CD14-positive monocyte (primary cell): ENCODE measurements around the gene MEI1. TPM values are rescaled to one million over a fixed set of nuclear protein-coding genes. Genes with fewer than 3 reads are reported as not detected.

ENCODE experiments used
- DNase-seq, 3 donors: peaks; one replicate each; pipeline ENCODE4 v3.0.0-alpha.2; 2011 to 2022
- H2AFZ ChIP-seq: 2 replicates; pipeline ENCODE4 v1.6.0; 2012; ENCODE audit warnings: mild to moderate bottlenecking, low read depth, low read length, inconsistent platforms; ENCODE audit not compliant: insufficient read depth, poor library complexity, severe bottlenecking
- H3K27ac ChIP-seq, 2 donors: 1 replicate in 1 of 2; 2 replicates in 1 of 2; pipeline ENCODE4 v1.5.1; 2012 to 2013; ENCODE audit warnings: low read length in 2 of 2, control low read depth in 1 of 2, inconsistent platforms in 1 of 2, low read depth in 1 of 2, mild to moderate bottlenecking in 1 of 2
- H3K27me3 ChIP-seq, 2 donors: one replicate each; pipeline versions ENCODE4 v1.6.0 to v1.6.1; 2011 to 2013; ENCODE audit warnings: low read length in 2 of 2; ENCODE audit not compliant: control insufficient read depth in 2 of 2, insufficient read depth in 2 of 2
- H3K36me3 ChIP-seq, 2 donors: replicated peaks in 1 of 2; 1 replicate in 1 of 2; 2 replicates in 1 of 2; pipeline versions ENCODE4 v1.5.1 to v1.6.1; 2012 to 2013; ENCODE audit warnings: low read length in 2 of 2, control low read depth in 1 of 2, inconsistent platforms in 1 of 2, mild to moderate bottlenecking in 1 of 2; ENCODE audit not compliant: insufficient read depth in 2 of 2, control insufficient read depth in 1 of 2
- H3K4me1 ChIP-seq, 2 donors: 1 replicate in 1 of 2; 2 replicates in 1 of 2; pipeline versions ENCODE4 v1.5.1 to v1.6.1; 2012 to 2013; ENCODE audit warnings: low read length in 2 of 2, control low read depth in 1 of 2, inconsistent platforms in 1 of 2, mild to moderate bottlenecking in 1 of 2, moderate library complexity in 1 of 2; ENCODE audit not compliant: insufficient read depth in 2 of 2, control insufficient read depth in 1 of 2
- H3K4me2 ChIP-seq: replicated peaks from 2 replicates; pipeline ENCODE3; 2012; ENCODE audit warnings: low read length, moderate library complexity, mild to moderate bottlenecking; ENCODE audit not compliant: poor library complexity, severe bottlenecking; ENCODE audit errors: extremely low read depth
- H3K4me3 ChIP-seq, 3 experiments: fragments of 200-600 bp in 1 of 3; sonication (generic) in 1 of 3; replicated peaks in 1 of 3; 1 replicate in 2 of 3; 2 replicates in 1 of 3; pipeline ENCODE4 v1.5.1; 2011 to 2013; ENCODE audit warnings: low read length in 3 of 3, mild to moderate bottlenecking in 3 of 3, control low read depth in 2 of 3, low read depth in 2 of 3, inconsistent platforms in 1 of 3, moderate library complexity in 1 of 3
- H3K79me2 ChIP-seq: 2 replicates; pipeline ENCODE4 v1.6.0; 2012; ENCODE audit warnings: mild to moderate bottlenecking, control low read depth, inconsistent platforms, low read length, moderate library complexity; ENCODE audit not compliant: insufficient read depth
- H3K9ac ChIP-seq: 2 replicates; pipeline ENCODE4 v1.6.0; 2017; ENCODE audit warnings: low read length, mild to moderate bottlenecking; ENCODE audit not compliant: insufficient read depth, poor library complexity, severe bottlenecking
- H3K9me3 ChIP-seq, 2 donors: replicated peaks in 1 of 2; 1 replicate in 1 of 2; 2 replicates in 1 of 2; pipeline versions ENCODE4 v1.5.1 to v1.6.1; 2012 to 2013; ENCODE audit warnings: low read length in 2 of 2, control low read depth in 1 of 2; ENCODE audit not compliant: control insufficient read depth in 1 of 2, insufficient read depth in 1 of 2
- H4K20me1 ChIP-seq: 2 replicates; pipeline ENCODE4 v1.6.0; 2012; ENCODE audit warnings: mild to moderate bottlenecking, low read length, control low read depth, moderate library complexity; ENCODE audit not compliant: insufficient read depth
- H3K27ac Mint-ChIP-seq, 7 donors: one replicate each; pipeline ENCODE4 v1.8.0; 2020; ENCODE audit warnings: mild to moderate bottlenecking in 7 of 7, mixed read lengths in 7 of 7, moderate library complexity in 6 of 7, inconsistent platforms in 2 of 7
- H3K27me3 Mint-ChIP-seq, 3 donors: one replicate each; pipeline ENCODE4 v1.8.0; 2021 to 2022; ENCODE audit warnings: low read depth in 3 of 3, mild to moderate bottlenecking in 3 of 3, mixed read lengths in 3 of 3, moderate library complexity in 3 of 3, inconsistent platforms in 1 of 3
- H3K36me3 Mint-ChIP-seq, 2 donors: one replicate each; pipeline ENCODE4 v1.8.0; 2020; ENCODE audit warnings: mixed read lengths in 2 of 2, inconsistent platforms in 1 of 2, mild to moderate bottlenecking in 1 of 2
- H3K4me1 Mint-ChIP-seq: one replicate; pipeline ENCODE4 v1.8.0; 2020; ENCODE audit warnings: mild to moderate bottlenecking, mixed read lengths
- H3K4me3 Mint-ChIP-seq, 2 donors: one replicate each; pipeline ENCODE4 v1.8.0; 2020; ENCODE audit warnings: mild to moderate bottlenecking in 2 of 2, mixed read lengths in 2 of 2, moderate library complexity in 1 of 2
- H3K9me3 Mint-ChIP-seq, 7 donors: one replicate each; pipeline ENCODE4 v1.8.0; 2020 to 2022; ENCODE audit warnings: mixed read lengths in 7 of 7, mild to moderate bottlenecking in 6 of 7, moderate library complexity in 6 of 7, inconsistent platforms in 2 of 7
- WGBS: methylation state at CpG from one replicate; pipeline ENCODE4 v1.1.5; 2013; ENCODE audit warnings: missing lambda C conversion rate; ENCODE audit not compliant: insufficient coverage; 5-methylcytosine and 5-hydroxymethylcytosine counted together
- intact Hi-C, 2 donors: fragments of 100-400 bp; cut with micrococcal nuclease; formaldehyde crosslinking; loops; one replicate each; pipeline versions ENCODE4 v1.15.0 to v1.15.1; 2023
- polyA plus RNA-seq, 3 donors: library from polyadenylated mRNA; depleted of rRNA in 1 of 3; unstranded in 2 of 3; stranded (reverse) in 1 of 3; fragments of 300-500 nt in 2 of 3; fragments of >200 nt in 1 of 3; fragmentation: Illumina TruSeq in 2 of 3; gene quantifications; 1 replicate in 2 of 3; 2 replicates in 1 of 3; pipeline ENCODE4 v1.2.3, GENCODE V29; 2012 to 2021
- TF ChIP-seq, protein P1 (sequence below): fragments of 200-600 bp; IDR thresholded peaks from one replicate; pipeline ENCODE4 v1.8.0; 2022; ENCODE audit warnings: antibody characterized with exemption, mild to moderate bottlenecking

The MEI1 gene
- polyA plus RNA-seq, 3 donors: 12.3 to 40.0 (median 37.0) TPM

DNA sequence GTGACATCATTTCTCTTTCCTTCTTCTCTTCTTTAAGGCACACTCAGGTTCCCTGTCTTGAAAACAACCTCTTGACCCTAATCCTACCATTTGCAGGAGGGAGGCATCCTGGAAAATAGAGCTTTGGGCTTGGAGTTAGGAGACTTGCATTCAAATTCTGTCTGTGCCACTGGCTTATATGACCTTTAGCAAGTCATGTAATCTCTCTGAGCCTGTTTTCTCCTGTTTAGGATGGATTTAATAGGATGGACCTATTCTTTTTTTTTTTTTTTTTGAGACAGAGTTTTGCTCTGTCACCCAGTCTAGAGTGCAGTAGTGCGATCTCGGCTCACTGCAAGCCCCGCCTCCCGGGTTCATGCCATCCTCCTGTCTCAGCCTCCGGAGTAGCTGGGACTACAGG, 76.0 kb downstream of the MEI1 start:
- Mint-ChIP-seq H3K36me3 (peaks cover 0 to 7% of the 10 kb centered on the region in 2 donors), H3K27me3 (peaks cover 0 to 5% (median 2%) of the 10 kb centered on the region in 3 donors), H3K4me3 (no peak overlapping the region), H3K27ac (peak overlapping the region in 1 of 7 donors; percentile 8), H3K4me1 (peaks cover 32% of the 10 kb centered on the region), H3K9me3 (peaks cover 0 to 5% (median 2%) of the 10 kb centered on the region in 7 donors)
- H3K36me3 ChIP-seq: no peaks in the 10 kb centered on the region
- no peak overlapping the region for H3K9ac ChIP-seq
- H3K27ac ChIP-seq: no peak overlapping the region
- intact Hi-C loops: no loop called here
- TF ChIP-seq, protein P1, sequence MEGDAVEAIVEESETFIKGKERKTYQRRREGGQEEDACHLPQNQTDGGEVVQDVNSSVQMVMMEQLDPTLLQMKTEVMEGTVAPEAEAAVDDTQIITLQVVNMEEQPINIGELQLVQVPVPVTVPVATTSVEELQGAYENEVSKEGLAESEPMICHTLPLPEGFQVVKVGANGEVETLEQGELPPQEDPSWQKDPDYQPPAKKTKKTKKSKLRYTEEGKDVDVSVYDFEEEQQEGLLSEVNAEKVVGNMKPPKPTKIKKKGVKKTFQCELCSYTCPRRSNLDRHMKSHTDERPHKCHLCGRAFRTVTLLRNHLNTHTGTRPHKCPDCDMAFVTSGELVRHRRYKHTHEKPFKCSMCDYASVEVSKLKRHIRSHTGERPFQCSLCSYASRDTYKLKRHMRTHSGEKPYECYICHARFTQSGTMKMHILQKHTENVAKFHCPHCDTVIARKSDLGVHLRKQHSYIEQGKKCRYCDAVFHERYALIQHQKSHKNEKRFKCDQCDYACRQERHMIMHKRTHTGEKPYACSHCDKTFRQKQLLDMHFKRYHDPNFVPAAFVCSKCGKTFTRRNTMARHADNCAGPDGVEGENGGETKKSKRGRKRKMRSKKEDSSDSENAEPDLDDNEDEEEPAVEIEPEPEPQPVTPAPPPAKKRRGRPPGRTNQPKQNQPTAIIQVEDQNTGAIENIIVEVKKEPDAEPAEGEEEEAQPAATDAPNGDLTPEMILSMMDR: no peak
- WGBS: no CpG with 5 or more reads among the region's 5 CpGs
- no peak for DNase-seq
- no peaks in the 10 kb centered on the region for H4K20me1 ChIP-seq
- H3K27me3 ChIP-seq: no peaks in the 10 kb centered on the region
- H3K9me3 ChIP-seq: no peaks in the 10 kb centered on the region
- no peak overlapping the region for H3K4me2 ChIP-seq
- no peak overlapping the region for H3K4me3 ChIP-seq
- no peaks in the 10 kb centered on the region for H3K79me2 ChIP-seq
- peaks cover 22 to 28% of the 10 kb centered on the region in 2 donors for H3K4me1 ChIP-seq
- no peak overlapping the region for H2AFZ ChIP-seq

DNA sequence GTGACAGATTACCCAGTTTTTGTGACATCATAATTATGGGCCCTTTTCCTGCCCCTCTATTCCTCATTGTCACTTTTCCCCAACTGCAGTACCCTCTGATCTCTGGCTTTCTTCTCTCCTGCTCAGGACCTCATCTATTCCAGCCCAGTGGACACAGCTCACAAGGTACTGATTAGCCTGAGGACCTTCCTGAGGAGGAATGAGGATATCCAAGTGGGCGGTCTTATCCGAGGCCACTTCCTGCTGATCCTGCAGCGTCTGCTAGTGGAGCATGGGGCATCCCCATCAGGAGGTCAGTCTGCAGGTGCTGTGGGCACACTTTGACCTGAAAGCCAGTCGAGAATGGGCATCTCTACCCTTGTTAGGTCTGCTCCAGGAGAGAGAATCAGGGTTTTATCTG, 76.7 kb downstream of the MEI1 start:
- Histone ChIP-seq H3K4me2 (no peak overlapping the region), H3K9ac (no peak overlapping the region), H2AFZ (no peak overlapping the region), H4K20me1 (no peaks in the 10 kb centered on the region), H3K36me3 (no peaks in the 10 kb centered on the region), H3K4me3 (no peak overlapping the region), H3K27ac (no peak overlapping the region), H3K27me3 (no peaks in the 10 kb centered on the region), H3K79me2 (no peaks in the 10 kb centered on the region), H3K9me3 (no peaks in the 10 kb centered on the region), H3K4me1 (peaks cover 28 to 29% of the 10 kb centered on the region in 2 donors)
- Mint-ChIP-seq H3K36me3 (peaks cover 0 to 7% of the 10 kb centered on the region in 2 donors), H3K4me3 (no peak overlapping the region), H3K27ac (peak overlapping the region in 1 of 7 donors; percentile 71), H3K27me3 (peaks cover 0 to 5% (median 0%) of the 10 kb centered on the region in 3 donors), H3K4me1 (peaks cover 33% of the 10 kb centered on the region), H3K9me3 (peaks cover 0 to 5% (median 2%) of the 10 kb centered on the region in 7 donors)
- no peak for DNase-seq
- intact Hi-C loops: no loop called here
- TF ChIP-seq, protein P1: no peak
- WGBS: 100% methylated on average over 1 of the region's 4 CpGs
